ENCODE measurements around the gene RBPJL. TPM values are rescaled to one million over a fixed set of nuclear protein-coding genes. Genes with fewer than 3 reads are reported as not detected.
A peak's percentile ranks its signal among the peaks of the same experiment; 100 is the strongest.

The RBPJL gene
- total RNA-seq, 4 donors from 2014 or later, result not detected

DNA sequence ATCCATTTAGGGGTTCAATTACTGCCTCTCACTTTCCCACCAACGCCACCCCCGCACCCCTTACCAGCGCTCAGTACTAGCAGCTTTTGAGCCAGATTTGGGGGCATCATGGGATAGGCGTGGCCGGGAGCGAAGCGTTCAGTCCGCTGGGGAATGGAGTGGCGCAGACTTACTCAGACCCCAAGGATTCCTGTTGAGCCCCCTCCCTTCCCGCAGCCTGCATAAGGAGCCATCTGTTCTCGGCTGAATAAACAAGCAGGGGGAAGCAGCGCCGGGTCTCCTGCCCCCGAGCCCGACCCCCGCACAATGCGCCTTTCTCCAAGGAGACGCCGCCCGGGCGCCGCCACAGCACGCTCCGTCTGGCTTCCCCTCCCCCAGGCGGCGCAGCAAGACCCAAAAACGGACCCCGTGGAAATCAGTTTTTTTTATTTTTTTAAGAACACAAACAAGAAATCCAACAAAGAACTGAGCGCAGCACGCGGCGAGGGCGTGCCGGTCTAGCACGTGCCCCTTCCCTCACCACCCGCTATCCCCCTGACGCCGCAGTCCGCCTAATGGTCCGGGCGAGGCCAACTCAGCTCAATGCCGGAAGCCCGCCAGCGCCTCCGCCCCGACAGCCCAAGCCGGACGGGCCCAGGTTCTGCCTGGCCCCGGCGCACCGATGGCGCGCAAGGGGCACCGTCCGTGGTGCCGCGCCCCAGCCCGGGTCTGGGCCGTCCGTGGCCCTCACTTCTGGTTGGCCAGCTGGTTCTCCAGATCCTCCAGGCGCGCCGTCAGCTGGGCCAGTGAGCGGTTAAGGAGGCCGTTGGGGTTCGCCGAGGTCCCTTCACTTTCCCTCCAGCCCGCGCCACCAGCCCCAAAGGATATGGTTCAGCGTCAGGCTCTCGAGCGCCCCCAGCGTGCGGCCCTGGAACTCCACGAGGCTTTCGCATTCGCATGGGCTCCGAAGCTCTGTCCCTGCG lies 13.3 kb upstream of the RBPJL start:
- Histone ChIP-seq H3K36me3 (no peaks in the 10 kb centered on the region), H3K4me3 (peak overlapping the region; percentile 17 to 32), H3K4me1 (peaks cover 0 to 9% of the 10 kb centered on the region in 2 donors), H3K27me3 (no peaks in the 10 kb centered on the region), H3K9me3 (no peaks in the 10 kb centered on the region), H3K27ac (no peak overlapping the region)
- DNase-seq, result peak; percentile 67 to 71
- TF ChIP-seq POLR2A (IDR thresholded peaks at IDR 0.05) (no peak), CTCF (IDR thresholded peaks at IDR 0.05) (peak; percentile 64 to 87 (median 74))
- intact Hi-C loops (cut with DNase I; ENCODE audit: low total_unique reads), result no loop called here

- Histone ChIP-seq H3K4me1 (peaks cover 0 to 9% of the 10 kb centered on the region in 2 donors), H3K27ac (no peak overlapping the region), H3K27me3 (no peaks in the 10 kb centered on the region), H3K36me3 (no peaks in the 10 kb centered on the region), H3K4me3 (no peak overlapping the region), H3K9me3 (no peaks in the 10 kb centered on the region)
- intact Hi-C loops (cut with DNase I; ENCODE audit: low total_unique reads), result no loop called here
- DNase-seq, result no peak
- TF ChIP-seq POLR2A (IDR thresholded peaks at IDR 0.05) (no peak), CTCF (IDR thresholded peaks at IDR 0.05) (no peak)
These were observed 12.7 kb upstream of the RBPJL start for GRCh38 chr20:45294003-45294368.

DNA sequence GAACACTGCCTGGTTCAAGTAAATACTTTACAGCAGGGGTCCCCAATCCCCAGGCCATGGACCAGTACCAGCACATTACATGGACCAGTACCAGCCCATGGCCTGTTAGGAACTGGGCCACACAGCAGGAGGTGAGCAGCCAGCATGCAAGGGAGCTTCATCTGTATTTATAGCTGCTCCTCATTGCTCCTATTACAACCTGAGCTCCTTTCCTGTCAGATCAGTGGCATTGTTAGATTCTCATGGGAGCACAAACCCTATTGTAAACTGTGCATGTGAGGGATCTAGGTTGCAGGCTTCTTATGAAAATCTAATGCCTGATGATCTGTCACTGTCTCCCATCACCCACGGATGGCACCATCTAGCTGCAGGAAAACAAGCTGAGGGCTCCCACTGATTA lies 12.0 kb upstream of the RBPJL start:
- Histone ChIP-seq H3K4me1 (peaks cover 0 to 9% of the 10 kb centered on the region in 2 donors), H3K27me3 (no peaks in the 10 kb centered on the region), H3K4me3 (no peak overlapping the region), H3K36me3 (no peaks in the 10 kb centered on the region), H3K9me3 (no peaks in the 10 kb centered on the region), H3K27ac (no peak overlapping the region)
- DNase-seq, result no peak
- no peak for TF ChIP-seq CTCF (IDR thresholded peaks at IDR 0.05)
- TF ChIP-seq POLR2A (IDR thresholded peaks at IDR 0.05), result no peak
- intact Hi-C loops (cut with DNase I; ENCODE audit: low total_unique reads), result no loop called here

DNA sequence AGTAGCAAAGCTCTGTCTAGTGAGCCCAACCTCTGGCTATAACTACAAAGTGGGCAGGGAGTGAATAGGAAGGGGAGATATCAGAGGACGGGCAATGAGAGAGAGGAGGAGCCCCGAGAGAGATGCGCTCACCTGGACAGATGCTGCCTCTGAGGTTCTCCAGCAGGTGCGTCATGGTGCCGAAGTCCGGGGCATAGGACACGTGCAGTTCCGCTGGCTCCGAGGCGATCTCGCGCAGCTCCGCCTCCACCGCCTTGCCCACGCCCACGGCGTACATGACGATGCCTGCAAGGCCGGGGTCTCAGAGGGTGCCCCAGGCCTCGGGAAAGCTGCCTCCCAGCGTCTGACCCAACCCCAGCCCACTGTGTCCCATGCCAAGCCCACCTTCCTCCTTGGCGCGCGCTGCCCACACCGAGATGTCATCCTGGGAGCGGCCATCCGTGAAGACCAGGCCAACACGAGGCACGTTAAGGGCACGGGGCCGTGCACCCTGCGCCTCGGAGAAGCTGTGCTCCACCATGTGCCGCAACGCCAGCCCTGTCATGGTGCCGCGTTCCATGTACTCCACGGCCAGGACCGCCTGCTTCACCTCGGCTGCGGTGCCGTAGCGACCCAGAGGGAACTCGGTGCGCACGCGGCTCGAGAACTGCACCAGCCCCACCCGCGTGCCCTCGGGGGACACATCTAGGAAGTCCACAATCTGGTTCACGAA lies 8.7 kb upstream of the RBPJL start:
- no peaks in the 10 kb centered on the region for H3K27me3 ChIP-seq
- TF ChIP-seq POLR2A (IDR thresholded peaks at IDR 0.05) (no peak), CTCF (IDR thresholded peaks at IDR 0.05) (no peak)
- intact Hi-C loops (cut with DNase I; ENCODE audit: low total_unique reads), result no loop called here
- no peak overlapping the region for H3K4me3 ChIP-seq
- H3K9me3 ChIP-seq, result no peaks in the 10 kb centered on the region
- no peak overlapping the region for H3K27ac ChIP-seq
- peaks cover 0 to 9% of the 10 kb centered on the region in 2 donors for H3K4me1 ChIP-seq
- DNase-seq, result no peak
- no peaks in the 10 kb centered on the region for H3K36me3 ChIP-seq

GRCh38 chr20:45299786-45300185 lies 6.9 kb upstream of the RBPJL start:
- H3K27ac ChIP-seq, result no peak overlapping the region
- TF ChIP-seq CTCF (IDR thresholded peaks at IDR 0.05) (no peak), POLR2A (IDR thresholded peaks at IDR 0.05) (no peak)
- no peaks in the 10 kb centered on the region for H3K27me3 ChIP-seq
- H3K9me3 ChIP-seq, result no peaks in the 10 kb centered on the region
- H3K36me3 ChIP-seq, result no peaks in the 10 kb centered on the region
- DNase-seq, result no peak
- intact Hi-C loops (cut with DNase I; ENCODE audit: low total_unique reads), result no loop called here
- no peak overlapping the region for H3K4me3 ChIP-seq
- no peaks in the 10 kb centered on the region for H3K4me1 ChIP-seq

Data from uterus (tissue), 4 donors.